Measurements from ENCODE around the gene IRF9. TPM values are rescaled to one million over a fixed set of nuclear protein-coding genes. Genes with fewer than 3 reads are reported as not detected.

Gene IRF9
- total and polyA plus RNA-seq, 2 donors, result 117 to 167 TPM

GRCh38 chr14:24177891-24178290 is 16.8 kb downstream of the IRF9 start:
- H3K36me3 ChIP-seq (ENCODE audit: control insufficient read depth in 2 of 2, insufficient read depth in 2 of 2, low read length in 1 of 2), result peaks cover 74 to 91% of the 10 kb centered on the region in 2 donors
- 97% methylated on average over 14 of the region's 14 CpGs for WGBS
- H3K27ac ChIP-seq (ENCODE audit: low read depth in 1 of 2, low read length in 1 of 2), result no peak overlapping the region
- H3K27me3 ChIP-seq (ENCODE audit: control insufficient read depth in 2 of 2, insufficient read depth in 1 of 2, low read length in 1 of 2), result no peaks in the 10 kb centered on the region
- no peaks in the 10 kb centered on the region for H3K9me3 ChIP-seq (ENCODE audit: control insufficient read depth in 2 of 2, insufficient read depth in 1 of 2, low read length in 1 of 2)
- no peak overlapping the region for H3K4me3 ChIP-seq (ENCODE audit: low read length in 2 of 2)
- peaks cover 0 to 22% of the 10 kb centered on the region in 2 donors for H3K4me1 ChIP-seq (ENCODE audit: control insufficient read depth in 2 of 2, insufficient read depth in 2 of 2, low read length in 2 of 2)
- DNase-seq (ENCODE audit: low read depth in 6 of 9, low spot score in 9 of 9), result no peak

- peaks cover 0 to 15% of the 10 kb centered on the region in 2 donors for H3K4me1 ChIP-seq (ENCODE audit: control insufficient read depth in 2 of 2, insufficient read depth in 2 of 2, low read length in 2 of 2)
- H3K36me3 ChIP-seq (ENCODE audit: control insufficient read depth in 2 of 2, insufficient read depth in 2 of 2, low read length in 1 of 2), result peaks cover 80 to 91% of the 10 kb centered on the region in 2 donors
- H3K9me3 ChIP-seq (ENCODE audit: control insufficient read depth in 2 of 2, insufficient read depth in 1 of 2, low read length in 1 of 2), result no peaks in the 10 kb centered on the region
- 98% methylated on average over 12 of the region's 12 CpGs for WGBS
- no peak for DNase-seq (ENCODE audit: low read depth in 6 of 9, low spot score in 9 of 9)
- H3K4me3 ChIP-seq (ENCODE audit: low read length in 2 of 2), result no peak overlapping the region
- H3K27me3 ChIP-seq (ENCODE audit: control insufficient read depth in 2 of 2, insufficient read depth in 1 of 2, low read length in 1 of 2), result no peaks in the 10 kb centered on the region
- H3K27ac ChIP-seq (ENCODE audit: low read depth in 1 of 2, low read length in 1 of 2), result no peak overlapping the region
These were observed 17.5 kb downstream of the IRF9 start for GRCh38 chr14:24178399-24179178.

- Histone ChIP-seq H3K9me3 (ENCODE audit: control insufficient read depth in 2 of 2, insufficient read depth in 1 of 2, low read length in 1 of 2) (no peaks in the 10 kb centered on the region), H3K27ac (ENCODE audit: low read depth in 1 of 2, low read length in 1 of 2) (no peak overlapping the region), H3K4me3 (ENCODE audit: low read length in 2 of 2) (no peak overlapping the region), H3K36me3 (ENCODE audit: control insufficient read depth in 2 of 2, insufficient read depth in 2 of 2, low read length in 1 of 2) (peaks cover 88 to 90% of the 10 kb centered on the region in 2 donors), H3K27me3 (ENCODE audit: control insufficient read depth in 2 of 2, insufficient read depth in 1 of 2, low read length in 1 of 2) (no peaks in the 10 kb centered on the region), H3K4me1 (ENCODE audit: control insufficient read depth in 2 of 2, insufficient read depth in 2 of 2, low read length in 2 of 2) (peaks cover 0 to 7% of the 10 kb centered on the region in 2 donors)
- no peak for DNase-seq (ENCODE audit: low read depth in 6 of 9, low spot score in 9 of 9)
- WGBS, result 93% methylated on average over 14 of the region's 14 CpGs
These were observed 18.4 kb downstream of the IRF9 start for GRCh38 chr14:24179294-24179960.

GRCh38 chr14:24179961-24180796 is 19.1 kb downstream of the IRF9 start:
- WGBS, result 97% methylated on average over 18 of the region's 18 CpGs
- no peak overlapping the region for H3K4me3 ChIP-seq (ENCODE audit: low read length in 2 of 2)
- peaks cover 0 to under 1% of the 10 kb centered on the region in 2 donors for H3K4me1 ChIP-seq (ENCODE audit: control insufficient read depth in 2 of 2, insufficient read depth in 2 of 2, low read length in 2 of 2)
- no peaks in the 10 kb centered on the region for H3K27me3 ChIP-seq (ENCODE audit: control insufficient read depth in 2 of 2, insufficient read depth in 1 of 2, low read length in 1 of 2)
- H3K9me3 ChIP-seq (ENCODE audit: control insufficient read depth in 2 of 2, insufficient read depth in 1 of 2, low read length in 1 of 2), result no peaks in the 10 kb centered on the region
- peaks cover 84 to 93% of the 10 kb centered on the region in 2 donors for H3K36me3 ChIP-seq (ENCODE audit: control insufficient read depth in 2 of 2, insufficient read depth in 2 of 2, low read length in 1 of 2)
- DNase-seq (ENCODE audit: low read depth in 6 of 9, low spot score in 9 of 9), result no peak
- H3K27ac ChIP-seq (ENCODE audit: low read depth in 1 of 2, low read length in 1 of 2), result no peak overlapping the region

- WGBS, result 97% methylated on average over 19 of the region's 19 CpGs
- H3K4me1 ChIP-seq (ENCODE audit: control insufficient read depth in 2 of 2, insufficient read depth in 2 of 2, low read length in 2 of 2), result no peaks in the 10 kb centered on the region
- no peaks in the 10 kb centered on the region for H3K9me3 ChIP-seq (ENCODE audit: control insufficient read depth in 2 of 2, insufficient read depth in 1 of 2, low read length in 1 of 2)
- peaks cover 89 to 95% of the 10 kb centered on the region in 2 donors for H3K36me3 ChIP-seq (ENCODE audit: control insufficient read depth in 2 of 2, insufficient read depth in 2 of 2, low read length in 1 of 2)
- H3K27ac ChIP-seq (ENCODE audit: low read depth in 1 of 2, low read length in 1 of 2), result no peak overlapping the region
- no peak overlapping the region for H3K4me3 ChIP-seq (ENCODE audit: low read length in 2 of 2)
- DNase-seq (ENCODE audit: low read depth in 6 of 9, low spot score in 9 of 9), result no peak
- no peaks in the 10 kb centered on the region for H3K27me3 ChIP-seq (ENCODE audit: control insufficient read depth in 2 of 2, insufficient read depth in 1 of 2, low read length in 1 of 2)
These were observed 20.5 kb downstream of the IRF9 start for GRCh38 chr14:24181371-24182077.

GRCh38 chr14:24182110-24182882 is 21.2 kb downstream of the IRF9 start:
- H3K9me3 ChIP-seq (ENCODE audit: control insufficient read depth in 2 of 2, insufficient read depth in 1 of 2, low read length in 1 of 2), result no peaks in the 10 kb centered on the region
- peaks cover under 1 to 3% of the 10 kb centered on the region in 2 donors for H3K4me1 ChIP-seq (ENCODE audit: control insufficient read depth in 2 of 2, insufficient read depth in 2 of 2, low read length in 2 of 2)
- WGBS, result 96% methylated on average over 14 of the region's 14 CpGs
- H3K27ac ChIP-seq (ENCODE audit: low read depth in 1 of 2, low read length in 1 of 2), result no peak overlapping the region
- peaks cover 86 to 87% of the 10 kb centered on the region in 2 donors for H3K36me3 ChIP-seq (ENCODE audit: control insufficient read depth in 2 of 2, insufficient read depth in 2 of 2, low read length in 1 of 2)
- DNase-seq (ENCODE audit: low read depth in 6 of 9, low spot score in 9 of 9), result no peak
- no peaks in the 10 kb centered on the region for H3K27me3 ChIP-seq (ENCODE audit: control insufficient read depth in 2 of 2, insufficient read depth in 1 of 2, low read length in 1 of 2)
- no peak overlapping the region for H3K4me3 ChIP-seq (ENCODE audit: low read length in 2 of 2)

GRCh38 chr14:24183014-24183481 is 22.0 kb downstream of the IRF9 start:
- Histone ChIP-seq H3K27ac (ENCODE audit: low read depth in 1 of 2, low read length in 1 of 2) (no peak overlapping the region), H3K4me1 (ENCODE audit: control insufficient read depth in 2 of 2, insufficient read depth in 2 of 2, low read length in 2 of 2) (peaks cover 6 to 11% of the 10 kb centered on the region in 2 donors), H3K9me3 (ENCODE audit: control insufficient read depth in 2 of 2, insufficient read depth in 1 of 2, low read length in 1 of 2) (no peaks in the 10 kb centered on the region), H3K36me3 (ENCODE audit: control insufficient read depth in 2 of 2, insufficient read depth in 2 of 2, low read length in 1 of 2) (peaks cover 79 to 80% of the 10 kb centered on the region in 2 donors), H3K27me3 (ENCODE audit: control insufficient read depth in 2 of 2, insufficient read depth in 1 of 2, low read length in 1 of 2) (no peaks in the 10 kb centered on the region), H3K4me3 (ENCODE audit: low read length in 2 of 2) (no peak overlapping the region)
- WGBS, result 97% methylated on average over 15 of the region's 15 CpGs
- DNase-seq (ENCODE audit: low read depth in 6 of 9, low spot score in 9 of 9), result no peak
